Transverse colon (tissue), 4 donors: ENCODE measurements around the gene AMPD3.

Experiments used
- POLR2A ChIP-seq: fragments of 450-650 bp; IDR thresholded peaks from one replicate; pipeline ENCODE4 v1.6.1; 2016; ENCODE audit warnings: antibody characterized with exemption, mild to moderate bottlenecking, moderate library complexity
- POLR2AphosphoS5 ChIP-seq, 3 donors: sonication (generic); formaldehyde crosslinking; IDR thresholded peaks; one replicate each; pipeline ENCODE4 v1.6.1; 2016; ENCODE audit warnings: antibody characterized with exemption in 3 of 3
- TF ChIP-seq, protein P1 (sequence below), 5 experiments: fragments of 200-600 bp in 3 of 5; fragments of 450-650 bp in 2 of 5; sonication (generic) in 3 of 5; IDR thresholded peaks; 1 replicate in 2 of 5; 2 replicates in 3 of 5; pipeline ENCODE4 v1.5.1; 2016 to 2017; ENCODE audit warnings: antibody characterized with exemption in 5 of 5, inconsistent platforms in 3 of 5, mild to moderate bottlenecking in 2 of 5, moderate library complexity in 1 of 5

DNA sequence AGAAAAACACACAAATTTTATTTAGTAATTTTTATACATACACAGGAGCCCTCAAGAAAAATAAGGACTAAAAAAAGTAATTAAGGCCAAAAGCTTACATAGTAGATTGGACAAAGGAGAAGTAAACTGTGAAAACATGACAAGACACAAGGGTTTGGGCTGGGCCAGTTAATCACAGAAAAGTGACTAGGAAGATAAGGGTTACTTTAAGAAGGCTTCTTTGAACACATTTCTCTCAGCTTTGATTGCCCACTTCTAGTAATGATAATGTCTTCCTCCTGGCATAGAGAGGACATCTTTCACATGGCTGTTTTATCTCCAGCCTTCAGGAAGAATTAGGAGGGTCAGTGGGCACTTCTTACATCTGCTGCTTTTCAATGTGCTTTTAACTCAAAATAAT, 82.5 kb downstream of the AMPD3 start:
- TF ChIP-seq, protein P1, sequence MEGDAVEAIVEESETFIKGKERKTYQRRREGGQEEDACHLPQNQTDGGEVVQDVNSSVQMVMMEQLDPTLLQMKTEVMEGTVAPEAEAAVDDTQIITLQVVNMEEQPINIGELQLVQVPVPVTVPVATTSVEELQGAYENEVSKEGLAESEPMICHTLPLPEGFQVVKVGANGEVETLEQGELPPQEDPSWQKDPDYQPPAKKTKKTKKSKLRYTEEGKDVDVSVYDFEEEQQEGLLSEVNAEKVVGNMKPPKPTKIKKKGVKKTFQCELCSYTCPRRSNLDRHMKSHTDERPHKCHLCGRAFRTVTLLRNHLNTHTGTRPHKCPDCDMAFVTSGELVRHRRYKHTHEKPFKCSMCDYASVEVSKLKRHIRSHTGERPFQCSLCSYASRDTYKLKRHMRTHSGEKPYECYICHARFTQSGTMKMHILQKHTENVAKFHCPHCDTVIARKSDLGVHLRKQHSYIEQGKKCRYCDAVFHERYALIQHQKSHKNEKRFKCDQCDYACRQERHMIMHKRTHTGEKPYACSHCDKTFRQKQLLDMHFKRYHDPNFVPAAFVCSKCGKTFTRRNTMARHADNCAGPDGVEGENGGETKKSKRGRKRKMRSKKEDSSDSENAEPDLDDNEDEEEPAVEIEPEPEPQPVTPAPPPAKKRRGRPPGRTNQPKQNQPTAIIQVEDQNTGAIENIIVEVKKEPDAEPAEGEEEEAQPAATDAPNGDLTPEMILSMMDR (IDR thresholded peaks at IDR 0.05): no peak
- TF ChIP-seq POLR2AphosphoS5 (IDR thresholded peaks at IDR 0.05) (no peak), POLR2A (no peak)
